Measurements from ENCODE around the gene MRPL1.
"Not testable (repeated sequence)": the region's sequence is repeated elsewhere in the genome, so short reads cannot be mapped to it uniquely, and the experiment has no call there.

MRPL1 gene

GRCh38 chr4:77952457-77952856 is 89.8 kb downstream of the MRPL1 start:
- Histone ChIP-seq H3K36me3 (ENCODE audit: control insufficient read depth in 1 of 2, insufficient read depth in 2 of 2, low read length in 2 of 2) (peaks cover 19 to 23% of the 10 kb centered on the region in 2 donors), H3K27ac (ENCODE audit: low read length) (no peak overlapping the region)

GRCh38 chr4:77954690-77955089 is 92.1 kb downstream of the MRPL1 start:
- H3K27me3 ChIP-seq (ENCODE audit: low read depth, low read length) = no peaks in the 10 kb centered on the region
- H3K27ac ChIP-seq (ENCODE audit: low read length) = no peak overlapping the region
- no peaks in the 10 kb centered on the region for H3K4me1 ChIP-seq (ENCODE audit: control insufficient read depth in 1 of 2, insufficient read depth in 2 of 2, low read length in 2 of 2)
- no peak overlapping the region for H3K4me3 ChIP-seq (ENCODE audit: low read depth in 1 of 2, low read length in 2 of 2)
- no peaks in the 10 kb centered on the region for H3K9me3 ChIP-seq (ENCODE audit: control insufficient read depth in 1 of 2, low read length in 2 of 2)
- peaks cover 19 to 23% of the 10 kb centered on the region in 2 donors for H3K36me3 ChIP-seq (ENCODE audit: control insufficient read depth in 1 of 2, insufficient read depth in 2 of 2, low read length in 2 of 2)

More at GRCh38 chr4:77952457-77952856, 89.8 kb downstream of the MRPL1 start:
- Histone ChIP-seq H3K4me3 (ENCODE audit: low read depth in 1 of 2, low read length in 2 of 2) (no peak overlapping the region), H3K27me3 (ENCODE audit: low read depth, low read length) (no peaks in the 10 kb centered on the region), H3K4me1 (ENCODE audit: control insufficient read depth in 1 of 2, insufficient read depth in 2 of 2, low read length in 2 of 2) (no peaks in the 10 kb centered on the region), H3K9me3 (ENCODE audit: control insufficient read depth in 1 of 2, low read length in 2 of 2) (no peaks in the 10 kb centered on the region)

GRCh38 chr4:77956917-77957316 is 94.3 kb downstream of the MRPL1 start:
- no peaks in the 10 kb centered on the region for H3K27me3 ChIP-seq (ENCODE audit: low read depth, low read length)
- H3K9me3 ChIP-seq (ENCODE audit: control insufficient read depth in 1 of 2, low read length in 2 of 2) = no peaks in the 10 kb centered on the region
- H3K4me1 ChIP-seq (ENCODE audit: control insufficient read depth in 1 of 2, insufficient read depth in 2 of 2, low read length in 2 of 2) = no peaks in the 10 kb centered on the region
- H3K27ac ChIP-seq (ENCODE audit: low read length) = no peak overlapping the region
- H3K36me3 ChIP-seq (ENCODE audit: control insufficient read depth in 1 of 2, insufficient read depth in 2 of 2, low read length in 2 of 2) = peaks cover 9 to 12% of the 10 kb centered on the region in 2 donors
- H3K4me3 ChIP-seq (ENCODE audit: low read depth in 1 of 2, low read length in 2 of 2) = no peak overlapping the region

- H3K27me3 ChIP-seq (ENCODE audit: low read depth, low read length) = no peaks in the 10 kb centered on the region
- no peak overlapping the region for H3K4me3 ChIP-seq (ENCODE audit: low read depth in 1 of 2, low read length in 2 of 2)
- no peak overlapping the region for H3K27ac ChIP-seq (ENCODE audit: low read length)
- no peaks in the 10 kb centered on the region for H3K4me1 ChIP-seq (ENCODE audit: control insufficient read depth in 1 of 2, insufficient read depth in 2 of 2, low read length in 2 of 2)
- H3K9me3 ChIP-seq (ENCODE audit: control insufficient read depth in 1 of 2, low read length in 2 of 2) = no peaks in the 10 kb centered on the region
- peaks cover 4 to 5% of the 10 kb centered on the region in 2 donors for H3K36me3 ChIP-seq (ENCODE audit: control insufficient read depth in 1 of 2, insufficient read depth in 2 of 2, low read length in 2 of 2)
Observed at GRCh38 chr4:77958897-77959296, 96.3 kb downstream of the MRPL1 start.

GRCh38 chr4:77959566-77960338 is 97.1 kb downstream of the MRPL1 start:
- H3K36me3 ChIP-seq (ENCODE audit: control insufficient read depth in 1 of 2, insufficient read depth in 2 of 2, low read length in 2 of 2) = peaks cover 0 to 2% of the 10 kb centered on the region in 2 donors
- peak overlapping the region; percentile 33 to 38 for H3K4me3 ChIP-seq (ENCODE audit: low read depth in 1 of 2, low read length in 2 of 2)

GRCh38 chr4:77960367-77960766 is 97.7 kb downstream of the MRPL1 start:
- Histone ChIP-seq H3K4me1 (ENCODE audit: control insufficient read depth in 1 of 2, insufficient read depth in 2 of 2, low read length in 2 of 2) (no peaks in the 10 kb centered on the region), H3K27me3 (ENCODE audit: low read depth, low read length) (no peaks in the 10 kb centered on the region), H3K36me3 (ENCODE audit: control insufficient read depth in 1 of 2, insufficient read depth in 2 of 2, low read length in 2 of 2) (no peaks in the 10 kb centered on the region), H3K9me3 (ENCODE audit: control insufficient read depth in 1 of 2, low read length in 2 of 2) (no peaks in the 10 kb centered on the region), H3K27ac (ENCODE audit: low read length) (no peak overlapping the region), H3K4me3 (ENCODE audit: low read depth in 1 of 2, low read length in 2 of 2) (no peak overlapping the region)

More at GRCh38 chr4:77959566-77960338, 97.1 kb downstream of the MRPL1 start:
- no peaks in the 10 kb centered on the region for H3K4me1 ChIP-seq (ENCODE audit: control insufficient read depth in 1 of 2, insufficient read depth in 2 of 2, low read length in 2 of 2)
- H3K27ac ChIP-seq (ENCODE audit: low read length) = no peak overlapping the region
- no peaks in the 10 kb centered on the region for H3K27me3 ChIP-seq (ENCODE audit: low read depth, low read length)
- H3K9me3 ChIP-seq (ENCODE audit: control insufficient read depth in 1 of 2, low read length in 2 of 2) = no peaks in the 10 kb centered on the region

GRCh38 chr4:77963004-77963403 is 100.4 kb downstream of the MRPL1 start:
- Histone ChIP-seq H3K36me3 (ENCODE audit: control insufficient read depth in 1 of 2, insufficient read depth in 2 of 2, low read length in 2 of 2) (no peaks in the 10 kb centered on the region), H3K27ac (ENCODE audit: low read length) (no peak overlapping the region), H3K4me3 (ENCODE audit: low read depth in 1 of 2, low read length in 2 of 2) (no peak overlapping the region), H3K9me3 (ENCODE audit: control insufficient read depth in 1 of 2, low read length in 2 of 2) (no peaks in the 10 kb centered on the region), H3K4me1 (ENCODE audit: control insufficient read depth in 1 of 2, insufficient read depth in 2 of 2, low read length in 2 of 2) (no peaks in the 10 kb centered on the region), H3K27me3 (ENCODE audit: low read depth, low read length) (no peaks in the 10 kb centered on the region)

- not testable (repeated sequence) for H3K9me3 ChIP-seq (ENCODE audit: control insufficient read depth in 1 of 2, low read length in 2 of 2); H3K36me3 ChIP-seq (ENCODE audit: control insufficient read depth in 1 of 2, insufficient read depth in 2 of 2, low read length in 2 of 2); H3K27me3 ChIP-seq (ENCODE audit: low read depth, low read length); H3K4me1 ChIP-seq (ENCODE audit: control insufficient read depth in 1 of 2, insufficient read depth in 2 of 2, low read length in 2 of 2); H3K27ac ChIP-seq (ENCODE audit: low read length); H3K4me3 ChIP-seq (ENCODE audit: low read depth in 1 of 2, low read length in 2 of 2)
Observed at GRCh38 chr4:77973657-77974056, 111.0 kb downstream of the MRPL1 start.

GRCh38 chr4:77982900-77983540 is 120.4 kb downstream of the MRPL1 start:
- H3K27ac ChIP-seq (ENCODE audit: low read length) = not testable (repeated sequence)

GRCh38 chr4:77983612-77984311 is 121.1 kb downstream of the MRPL1 start:
- not testable (repeated sequence) for H3K36me3 ChIP-seq (ENCODE audit: control insufficient read depth in 1 of 2, insufficient read depth in 2 of 2, low read length in 2 of 2); H3K27me3 ChIP-seq (ENCODE audit: low read depth, low read length); H3K9me3 ChIP-seq (ENCODE audit: control insufficient read depth in 1 of 2, low read length in 2 of 2); H3K4me3 ChIP-seq (ENCODE audit: low read depth in 1 of 2, low read length in 2 of 2); H3K27ac ChIP-seq (ENCODE audit: low read length); H3K4me1 ChIP-seq (ENCODE audit: control insufficient read depth in 1 of 2, insufficient read depth in 2 of 2, low read length in 2 of 2)

More at GRCh38 chr4:77982900-77983540, 120.4 kb downstream of the MRPL1 start:
- not testable (repeated sequence) for H3K36me3 ChIP-seq (ENCODE audit: control insufficient read depth in 1 of 2, insufficient read depth in 2 of 2, low read length in 2 of 2); H3K4me1 ChIP-seq (ENCODE audit: control insufficient read depth in 1 of 2, insufficient read depth in 2 of 2, low read length in 2 of 2); H3K9me3 ChIP-seq (ENCODE audit: control insufficient read depth in 1 of 2, low read length in 2 of 2); H3K4me3 ChIP-seq (ENCODE audit: low read depth in 1 of 2, low read length in 2 of 2); H3K27me3 ChIP-seq (ENCODE audit: low read depth, low read length)

- Histone ChIP-seq H3K36me3 (ENCODE audit: control insufficient read depth in 1 of 2, insufficient read depth in 2 of 2, low read length in 2 of 2) (no peaks in the 10 kb centered on the region), H3K27ac (ENCODE audit: low read length) (no peak overlapping the region), H3K9me3 (ENCODE audit: control insufficient read depth in 1 of 2, low read length in 2 of 2) (no peaks in the 10 kb centered on the region), H3K4me1 (ENCODE audit: control insufficient read depth in 1 of 2, insufficient read depth in 2 of 2, low read length in 2 of 2) (no peaks in the 10 kb centered on the region), H3K27me3 (ENCODE audit: low read depth, low read length) (no peaks in the 10 kb centered on the region), H3K4me3 (ENCODE audit: low read depth in 1 of 2, low read length in 2 of 2) (no peak overlapping the region)
Observed at GRCh38 chr4:77989968-77990367, 127.3 kb downstream of the MRPL1 start.

All from muscle layer of duodenum (tissue), 2 donors.